Measurements from ENCODE around the gene LRP5. TPM values are rescaled to one million over a fixed set of nuclear protein-coding genes. Genes with fewer than 3 reads are reported as not detected.

LRP5 gene
- total and polyA plus RNA-seq, 5 donors from 2014 or later = 0.22 to 1.3 (median 0.79) TPM; not detected in 1

DNA sequence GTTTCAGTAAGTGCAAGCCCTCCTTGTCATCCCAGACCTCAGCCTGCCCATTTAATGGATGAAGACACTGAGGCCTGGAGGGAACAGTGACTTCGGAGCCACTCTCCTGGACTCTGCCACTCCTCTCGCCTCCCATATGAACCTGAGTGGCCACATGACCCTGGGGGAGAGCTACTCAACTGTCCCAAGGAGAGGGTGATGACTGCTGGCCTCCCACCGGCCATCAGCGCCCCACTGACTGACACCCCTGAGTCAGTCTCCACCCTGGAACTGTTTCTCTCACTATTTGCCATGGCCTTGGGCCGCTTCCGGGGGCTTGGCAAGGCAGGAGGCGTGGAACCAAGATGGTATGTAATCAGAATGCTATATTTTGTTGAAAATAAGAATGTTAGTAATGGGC is 17.1 kb downstream of the LRP5 start:
- peaks cover 50% of the 10 kb centered on the region for H3K4me1 ChIP-seq (ENCODE audit: control insufficient read depth, insufficient read depth, low read length, poor library complexity, severe bottlenecking)
- Mint-ChIP-seq H3K4me1 (peaks cover 0 to 67% (median 36%) of the 10 kb centered on the region in 4 donors), H3K27ac (peak overlapping the region; percentile 51 to 85 (median 60)), H3K9me3 (no peaks in the 10 kb centered on the region), H3K4me3 (no peak overlapping the region), H3K27me3 (no peaks in the 10 kb centered on the region), H3K36me3 (no peaks in the 10 kb centered on the region)
- no peaks in the 10 kb centered on the region for H3K36me3 ChIP-seq (ENCODE audit: control insufficient read depth, insufficient read depth, low read length)
- no peak overlapping the region for H3K27ac ChIP-seq (ENCODE audit: insufficient read depth, low read length, poor library complexity, severe bottlenecking)
- no peak overlapping the region for H3K4me3 ChIP-seq (ENCODE audit: low read depth, low read length)
- ATAC-seq (ENCODE audit: low read depth in 2 of 2) (no peak), DNase-seq (no peak)
- no peaks in the 10 kb centered on the region for H3K9me3 ChIP-seq (ENCODE audit: control insufficient read depth in 2 of 2, low read length in 2 of 2)
- H3K27me3 ChIP-seq (ENCODE audit: control insufficient read depth, insufficient read depth, low read length) = no peaks in the 10 kb centered on the region

GRCh38 chr11:68329978-68330699 is 17.7 kb downstream of the LRP5 start:
- Mint-ChIP-seq H3K9me3 (no peaks in the 10 kb centered on the region), H3K4me3 (peak overlapping the region in 2 of 4 donors; percentile 55 to 80), H3K27ac (peak overlapping the region; percentile 85 to 92 (median 90)), H3K4me1 (peaks cover 0 to 67% (median 36%) of the 10 kb centered on the region in 4 donors), H3K27me3 (no peaks in the 10 kb centered on the region), H3K36me3 (no peaks in the 10 kb centered on the region)
- no peak overlapping the region for H3K27ac ChIP-seq (ENCODE audit: insufficient read depth, low read length, poor library complexity, severe bottlenecking)
- no peaks in the 10 kb centered on the region for H3K9me3 ChIP-seq (ENCODE audit: control insufficient read depth in 2 of 2, low read length in 2 of 2)
- no peaks in the 10 kb centered on the region for H3K36me3 ChIP-seq (ENCODE audit: control insufficient read depth, insufficient read depth, low read length)
- H3K27me3 ChIP-seq (ENCODE audit: control insufficient read depth, insufficient read depth, low read length) = no peaks in the 10 kb centered on the region
- peaks cover 50% of the 10 kb centered on the region for H3K4me1 ChIP-seq (ENCODE audit: control insufficient read depth, insufficient read depth, low read length, poor library complexity, severe bottlenecking)
- ATAC-seq (ENCODE audit: low read depth in 2 of 2) = no peak
- H3K4me3 ChIP-seq (ENCODE audit: low read depth, low read length) = no peak overlapping the region
- DNase-seq = no peak

DNA sequence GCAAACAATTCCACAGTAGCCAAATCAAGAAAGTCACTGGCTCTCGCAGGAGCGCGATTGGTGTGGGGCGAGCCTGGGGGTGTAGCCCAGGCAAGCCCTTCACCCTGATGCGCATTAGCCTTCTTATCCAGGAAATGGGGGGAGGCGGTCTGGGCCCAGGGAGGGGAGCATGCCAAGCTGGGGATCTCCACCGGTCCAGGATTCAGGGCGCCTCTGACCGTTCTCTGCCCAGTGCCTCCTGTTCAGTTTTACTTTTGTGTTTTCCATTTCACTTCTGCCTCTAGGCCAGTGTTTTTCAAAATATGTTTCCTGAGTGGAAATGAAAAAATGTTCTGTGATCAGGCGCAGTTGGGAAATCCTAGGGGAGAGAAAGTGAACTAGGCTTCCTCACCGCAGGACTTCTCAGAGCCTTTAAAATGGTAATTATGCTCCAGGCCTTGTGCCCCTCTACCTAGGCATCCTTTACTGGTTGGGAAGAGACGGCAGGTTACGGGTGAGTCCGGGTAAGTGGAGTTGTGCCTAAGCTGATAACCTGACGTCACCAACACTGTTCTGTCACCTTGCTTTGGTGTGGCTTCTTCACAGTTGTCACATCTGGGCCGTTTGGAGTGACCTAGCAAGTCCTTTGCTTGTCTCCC is 18.4 kb downstream of the LRP5 start:
- Mint-ChIP-seq H3K4me3 (peak overlapping the region in 2 of 4 donors; percentile 55 to 80), H3K36me3 (no peaks in the 10 kb centered on the region), H3K4me1 (peaks cover 0 to 71% (median 36%) of the 10 kb centered on the region in 4 donors), H3K9me3 (no peaks in the 10 kb centered on the region), H3K27ac (peak overlapping the region; percentile 85 to 92 (median 90)), H3K27me3 (no peaks in the 10 kb centered on the region)
- peak overlapping the region; percentile 54 for H3K27ac ChIP-seq (ENCODE audit: insufficient read depth, low read length, poor library complexity, severe bottlenecking)
- ATAC-seq (ENCODE audit: low read depth in 2 of 2) (no peak), DNase-seq (no peak)
- H3K27me3 ChIP-seq (ENCODE audit: control insufficient read depth, insufficient read depth, low read length) = no peaks in the 10 kb centered on the region
- H3K4me3 ChIP-seq (ENCODE audit: low read depth, low read length) = peak overlapping the region; percentile 41
- H3K9me3 ChIP-seq (ENCODE audit: control insufficient read depth in 2 of 2, low read length in 2 of 2) = no peaks in the 10 kb centered on the region
- no peaks in the 10 kb centered on the region for H3K36me3 ChIP-seq (ENCODE audit: control insufficient read depth, insufficient read depth, low read length)
- peaks cover 50% of the 10 kb centered on the region for H3K4me1 ChIP-seq (ENCODE audit: control insufficient read depth, insufficient read depth, low read length, poor library complexity, severe bottlenecking)

- Histone ChIP-seq H3K27me3 (ENCODE audit: control insufficient read depth, insufficient read depth, low read length) (no peaks in the 10 kb centered on the region), H3K4me1 (ENCODE audit: control insufficient read depth, insufficient read depth, low read length, poor library complexity, severe bottlenecking) (peaks cover 50% of the 10 kb centered on the region), H3K27ac (ENCODE audit: insufficient read depth, low read length, poor library complexity, severe bottlenecking) (peak overlapping the region; percentile 54), H3K4me3 (ENCODE audit: low read depth, low read length) (peak overlapping the region; percentile 41), H3K36me3 (ENCODE audit: control insufficient read depth, insufficient read depth, low read length) (no peaks in the 10 kb centered on the region), H3K9me3 (ENCODE audit: control insufficient read depth in 2 of 2, low read length in 2 of 2) (no peaks in the 10 kb centered on the region)
- Mint-ChIP-seq H3K4me3 (peak overlapping the region in 3 of 4 donors; percentile 24 to 80 (median 55)), H3K27me3 (no peaks in the 10 kb centered on the region), H3K27ac (peak overlapping the region; percentile 49 to 92 (median 85)), H3K36me3 (no peaks in the 10 kb centered on the region), H3K9me3 (no peaks in the 10 kb centered on the region), H3K4me1 (peaks cover 0 to 74% (median 36%) of the 10 kb centered on the region in 4 donors)
- DNase-seq (peak in 1 of 3 donors; percentile 74), ATAC-seq (ENCODE audit: low read depth in 2 of 2) (peak; percentile 34 to 51)
Observed at GRCh38 chr11:68331338-68331947, 19.1 kb downstream of the LRP5 start.

- Mint-ChIP-seq H3K9me3 (no peaks in the 10 kb centered on the region), H3K4me3 (peak overlapping the region in 2 of 4 donors; percentile 24 to 54), H3K27me3 (no peaks in the 10 kb centered on the region), H3K4me1 (peaks cover 0 to 81% (median 43%) of the 10 kb centered on the region in 4 donors), H3K27ac (peak overlapping the region; percentile 10 to 92 (median 83)), H3K36me3 (no peaks in the 10 kb centered on the region)
- H3K27ac ChIP-seq (ENCODE audit: insufficient read depth, low read length, poor library complexity, severe bottlenecking) = no peak overlapping the region
- H3K36me3 ChIP-seq (ENCODE audit: control insufficient read depth, insufficient read depth, low read length) = no peaks in the 10 kb centered on the region
- DNase-seq (no peak), ATAC-seq (ENCODE audit: low read depth in 2 of 2) (no peak)
- no peaks in the 10 kb centered on the region for H3K27me3 ChIP-seq (ENCODE audit: control insufficient read depth, insufficient read depth, low read length)
- H3K9me3 ChIP-seq (ENCODE audit: control insufficient read depth in 2 of 2, low read length in 2 of 2) = no peaks in the 10 kb centered on the region
- H3K4me3 ChIP-seq (ENCODE audit: low read depth, low read length) = no peak overlapping the region
- H3K4me1 ChIP-seq (ENCODE audit: control insufficient read depth, insufficient read depth, low read length, poor library complexity, severe bottlenecking) = peaks cover 54% of the 10 kb centered on the region
Observed at GRCh38 chr11:68332186-68332585, 19.8 kb downstream of the LRP5 start.

- Histone ChIP-seq H3K4me3 (ENCODE audit: low read depth, low read length) (no peak overlapping the region), H3K36me3 (ENCODE audit: control insufficient read depth, insufficient read depth, low read length) (no peaks in the 10 kb centered on the region), H3K4me1 (ENCODE audit: control insufficient read depth, insufficient read depth, low read length, poor library complexity, severe bottlenecking) (peaks cover 59% of the 10 kb centered on the region), H3K9me3 (ENCODE audit: control insufficient read depth in 2 of 2, low read length in 2 of 2) (no peaks in the 10 kb centered on the region), H3K27me3 (ENCODE audit: control insufficient read depth, insufficient read depth, low read length) (no peaks in the 10 kb centered on the region), H3K27ac (ENCODE audit: insufficient read depth, low read length, poor library complexity, severe bottlenecking) (no peak overlapping the region)
- peak overlapping the region; percentile 76 to 88 (median 83) for H3K27ac Mint-ChIP-seq
- H3K27me3 Mint-ChIP-seq = no peaks in the 10 kb centered on the region
- DNase-seq (peak in 1 of 3 donors; percentile 76), ATAC-seq (ENCODE audit: low read depth in 2 of 2) (no peak)
- H3K4me3 Mint-ChIP-seq = peak overlapping the region in 1 of 4 donors; percentile 54
- H3K36me3 Mint-ChIP-seq = no peaks in the 10 kb centered on the region
- H3K9me3 Mint-ChIP-seq = no peaks in the 10 kb centered on the region
- H3K4me1 Mint-ChIP-seq = peaks cover 3 to 82% (median 49%) of the 10 kb centered on the region in 4 donors
Observed at GRCh38 chr11:68333173-68333572, 20.8 kb downstream of the LRP5 start.

GRCh38 chr11:68334923-68335322 is 22.5 kb downstream of the LRP5 start:
- Mint-ChIP-seq H3K9me3 (no peaks in the 10 kb centered on the region), H3K27ac (no peak overlapping the region), H3K4me1 (peaks cover 6 to 73% (median 44%) of the 10 kb centered on the region in 4 donors), H3K36me3 (no peaks in the 10 kb centered on the region), H3K4me3 (no peak overlapping the region), H3K27me3 (no peaks in the 10 kb centered on the region)
- DNase-seq (no peak), ATAC-seq (ENCODE audit: low read depth in 2 of 2) (no peak)
- no peaks in the 10 kb centered on the region for H3K36me3 ChIP-seq (ENCODE audit: control insufficient read depth, insufficient read depth, low read length)
- no peaks in the 10 kb centered on the region for H3K27me3 ChIP-seq (ENCODE audit: control insufficient read depth, insufficient read depth, low read length)
- no peaks in the 10 kb centered on the region for H3K9me3 ChIP-seq (ENCODE audit: control insufficient read depth in 2 of 2, low read length in 2 of 2)
- peaks cover 51% of the 10 kb centered on the region for H3K4me1 ChIP-seq (ENCODE audit: control insufficient read depth, insufficient read depth, low read length, poor library complexity, severe bottlenecking)
- H3K4me3 ChIP-seq (ENCODE audit: low read depth, low read length) = no peak overlapping the region
- no peak overlapping the region for H3K27ac ChIP-seq (ENCODE audit: insufficient read depth, low read length, poor library complexity, severe bottlenecking)
